Stomach smooth muscle (tissue), 2 donors: ENCODE results near the gene SLC13A3.
"Not testable (repeated sequence)": the region's sequence is repeated elsewhere in the genome, so short reads cannot be mapped to it uniquely, and the experiment has no call there.

ENCODE experiments used
- H3K27ac ChIP-seq: one replicate; pipeline ENCODE4 v1.7.0; 2013; ENCODE audit warnings: mild to moderate bottlenecking, low read length, inconsistent platforms
- H3K27me3 ChIP-seq, 2 donors: one replicate each; pipeline ENCODE4 v1.7.0; 2013; ENCODE audit warnings: low read length in 2 of 2; ENCODE audit not compliant: insufficient read depth in 2 of 2, control insufficient read depth in 1 of 2
- H3K36me3 ChIP-seq, 2 donors: one replicate each; pipeline ENCODE4 v1.7.0; 2013; ENCODE audit warnings: low read length in 2 of 2; ENCODE audit not compliant: control insufficient read depth in 2 of 2, insufficient read depth in 2 of 2
- H3K4me1 ChIP-seq: one replicate; pipeline ENCODE4 v1.7.0; 2013; ENCODE audit warnings: low read length; ENCODE audit not compliant: control insufficient read depth, insufficient read depth
- H3K4me3 ChIP-seq, 2 donors: one replicate each; pipeline ENCODE4 v1.7.0; 2013; ENCODE audit warnings: low read length in 2 of 2
- H3K9ac ChIP-seq, 2 donors: one replicate each; pipeline ENCODE4 v1.7.0; 2013; ENCODE audit warnings: low read length in 2 of 2, mild to moderate bottlenecking in 1 of 2
- H3K9me3 ChIP-seq, 2 donors: one replicate each; pipeline ENCODE4 v1.7.0; 2013; ENCODE audit warnings: low read length in 2 of 2; ENCODE audit not compliant: control insufficient read depth in 2 of 2
- donor health status: healthy.
- donor health status: Pancreatic carcinoma.

SLC13A3 gene

GRCh38 chr20:46681032-46681854, 30.0 kb upstream of the SLC13A3 start:
- H3K4me1 ChIP-seq = peaks cover 18% of the 10 kb centered on the region
- H3K27ac ChIP-seq = no peak overlapping the region
- no peak overlapping the region for H3K9ac ChIP-seq
- H3K36me3 ChIP-seq = peaks cover 0 to 2% of the 10 kb centered on the region in 2 donors
- no peak overlapping the region for H3K4me3 ChIP-seq
- no peaks in the 10 kb centered on the region for H3K9me3 ChIP-seq
- no peaks in the 10 kb centered on the region for H3K27me3 ChIP-seq

- H3K27ac ChIP-seq = no peak overlapping the region
- H3K36me3 ChIP-seq = peaks cover 0 to 2% of the 10 kb centered on the region in 2 donors
- no peaks in the 10 kb centered on the region for H3K27me3 ChIP-seq
- no peak overlapping the region for H3K4me3 ChIP-seq
- no peaks in the 10 kb centered on the region for H3K9me3 ChIP-seq
- peaks cover 18% of the 10 kb centered on the region for H3K4me1 ChIP-seq
- H3K9ac ChIP-seq = no peak overlapping the region
Measured at GRCh38 chr20:46680684-46681031, 29.4 kb upstream of the SLC13A3 start.

GRCh38 chr20:46678516-46678915, 27.3 kb upstream of the SLC13A3 start:
- Histone ChIP-seq H3K4me3 (no peak overlapping the region), H3K9me3 (no peaks in the 10 kb centered on the region), H3K27ac (no peak overlapping the region), H3K4me1 (peaks cover 10% of the 10 kb centered on the region), H3K36me3 (peaks cover 0 to 2% of the 10 kb centered on the region in 2 donors), H3K27me3 (no peaks in the 10 kb centered on the region), H3K9ac (no peak overlapping the region)

- no peak overlapping the region for H3K9ac ChIP-seq
- H3K27ac ChIP-seq = no peak overlapping the region
- no peaks in the 10 kb centered on the region for H3K27me3 ChIP-seq
- H3K9me3 ChIP-seq = no peaks in the 10 kb centered on the region
- peaks cover 1% of the 10 kb centered on the region for H3K4me1 ChIP-seq
- H3K4me3 ChIP-seq = no peak overlapping the region
- peaks cover 0 to 2% of the 10 kb centered on the region in 2 donors for H3K36me3 ChIP-seq
Measured at GRCh38 chr20:46677608-46678007, 26.3 kb upstream of the SLC13A3 start.

GRCh38 chr20:46676649-46677316, 25.5 kb upstream of the SLC13A3 start:
- H3K27me3 ChIP-seq, H3K4me3 ChIP-seq, H3K9ac ChIP-seq, H3K9me3 ChIP-seq, H3K4me1 ChIP-seq, H3K36me3 ChIP-seq, H3K27ac ChIP-seq: not testable (repeated sequence)

GRCh38 chr20:46674253-46675083, 23.2 kb upstream of the SLC13A3 start:
- Histone ChIP-seq H3K4me1 (no peaks in the 10 kb centered on the region), H3K9me3 (peaks cover 6% of the 10 kb centered on the region in 2 donors), H3K4me3 (no peak overlapping the region), H3K36me3 (peaks cover 0 to 2% of the 10 kb centered on the region in 2 donors), H3K27me3 (no peaks in the 10 kb centered on the region), H3K9ac (no peak overlapping the region), H3K27ac (no peak overlapping the region)

GRCh38 chr20:46673394-46674252, 22.4 kb upstream of the SLC13A3 start:
- Histone ChIP-seq H3K27ac (no peak overlapping the region), H3K4me3 (no peak overlapping the region), H3K9me3 (peaks cover 6% of the 10 kb centered on the region in 2 donors), H3K4me1 (no peaks in the 10 kb centered on the region), H3K9ac (no peak overlapping the region), H3K36me3 (peaks cover 0 to 2% of the 10 kb centered on the region in 2 donors), H3K27me3 (no peaks in the 10 kb centered on the region)

GRCh38 chr20:46672543-46673148, 21.4 kb upstream of the SLC13A3 start:
- Histone ChIP-seq H3K27ac (no peak overlapping the region), H3K36me3 (peaks cover 0 to 2% of the 10 kb centered on the region in 2 donors), H3K9ac (no peak overlapping the region), H3K4me3 (no peak overlapping the region), H3K27me3 (no peaks in the 10 kb centered on the region), H3K9me3 (peaks cover 6% of the 10 kb centered on the region in 2 donors), H3K4me1 (no peaks in the 10 kb centered on the region)

GRCh38 chr20:46671866-46672542, 20.7 kb upstream of the SLC13A3 start:
- H3K9me3 ChIP-seq = peaks cover 6% of the 10 kb centered on the region in 2 donors
- no peak overlapping the region for H3K27ac ChIP-seq
- H3K9ac ChIP-seq = no peak overlapping the region
- no peaks in the 10 kb centered on the region for H3K4me1 ChIP-seq
- H3K4me3 ChIP-seq = no peak overlapping the region
- H3K36me3 ChIP-seq = peaks cover 0 to 2% of the 10 kb centered on the region in 2 donors
- no peaks in the 10 kb centered on the region for H3K27me3 ChIP-seq
